OCI-LY1 (cell line): Measurements from ENCODE around the gene TMEM151A.
A peak's percentile ranks its signal among the peaks of the same experiment; 100 is the strongest.
"Not testable (repeated sequence)": the region's sequence is repeated elsewhere in the genome, so short reads cannot be mapped to it uniquely, and the experiment has no call there.

Source experiments
- H2AFZ ChIP-seq: fragments of 200-600 bp; sonication (generic), shearing (Covaris generic); 2 replicates; pipeline ENCODE4 v1.6.0; 2014; ENCODE audit warnings: antibody characterized with exemption, mild to moderate bottlenecking, low read length
- H3F3A ChIP-seq: fragments of 200-600 bp; sonication (generic), shearing (Covaris generic); 2 replicates; pipeline ENCODE4 v1.6.0; 2014; ENCODE audit warnings: mild to moderate bottlenecking, antibody characterized with exemption, low read length, moderate library complexity; ENCODE audit not compliant: insufficient read depth
- H3K27ac ChIP-seq: fragments of 200-600 bp; sonication (generic); 2 replicates; pipeline ENCODE4 v1.5.1; 2014; ENCODE audit warnings: low read length, mixed run types, mild to moderate bottlenecking, low read depth; ENCODE audit not compliant: poor library complexity, severe bottlenecking
- H3K27me3 ChIP-seq: fragments of 200-600 bp; sonication (generic); 2 replicates; pipeline ENCODE4 v1.6.0; 2014; ENCODE audit warnings: antibody characterized with exemption, mild to moderate bottlenecking, low read length, moderate library complexity; ENCODE audit not compliant: insufficient read depth
- H3K36me3 ChIP-seq: fragments of 200-600 bp; sonication (generic); 2 replicates; pipeline ENCODE4 v1.6.1; 2014; ENCODE audit warnings: mild to moderate bottlenecking, antibody characterized with exemption, low read length, moderate library complexity, mixed read lengths; ENCODE audit not compliant: insufficient read depth
- H3K4me1 ChIP-seq: fragments of 200-600 bp; sonication (generic); 2 replicates; pipeline ENCODE4 v1.5.1; 2014; ENCODE audit warnings: mild to moderate bottlenecking, low read length, moderate library complexity; ENCODE audit not compliant: insufficient read depth, severe bottlenecking
- H3K4me2 ChIP-seq: fragments of 200-600 bp; sonication (generic), shearing (Covaris generic); 2 replicates; pipeline ENCODE4 v1.6.1; 2014; ENCODE audit warnings: low read length
- H3K4me3 ChIP-seq: fragments of 200-600 bp; sonication (generic); 2 replicates; pipeline ENCODE4 v1.5.1; 2014; ENCODE audit warnings: low read length, low read depth, mild to moderate bottlenecking, mixed read lengths; ENCODE audit not compliant: poor library complexity, severe bottlenecking
- H3K79me2 ChIP-seq: fragments of 200-600 bp; shearing (Covaris generic); 2 replicates; pipeline ENCODE4 v1.6.1; 2016; ENCODE audit warnings: mixed run types, low read length, mixed read lengths; ENCODE audit not compliant: insufficient read depth
- H3K9ac ChIP-seq: fragments of 200-600 bp; sonication (generic), shearing (Covaris generic); 2 replicates; pipeline ENCODE4 v1.6.1; 2014; ENCODE audit warnings: mild to moderate bottlenecking, low read length, mixed read lengths
- H3K9me2 ChIP-seq: fragments of 200-600 bp; sonication (generic), shearing (Covaris generic); 2 replicates; pipeline ENCODE4 v1.6.1; 2014; ENCODE audit warnings: low read depth, mild to moderate bottlenecking, low read length, mixed read lengths
- H3K9me3 ChIP-seq: fragments of 200-600 bp; shearing (Covaris generic); 2 replicates; pipeline ENCODE4 v1.6.1; 2014; ENCODE audit warnings: low read length, mixed read lengths
- H4K20me1 ChIP-seq: fragments of 200-600 bp; sonication (generic), shearing (Covaris generic); 2 replicates; pipeline ENCODE4 v1.6.0; 2016; ENCODE audit warnings: mild to moderate bottlenecking, low read length; ENCODE audit not compliant: insufficient read depth
- EZH2 ChIP-seq: fragments of 200-600 bp; sonication (generic), shearing (Covaris generic); IDR thresholded peaks from 2 replicates; pipeline ENCODE4 v1.8.0; 2017; ENCODE audit warnings: borderline replicate concordance, mixed run types, mild to moderate bottlenecking, antibody characterized with exemption, low read length, moderate library complexity, mixed read lengths
- TF ChIP-seq, protein P1 (sequence below): fragments of 200-600 bp; sonication (generic), shearing (Covaris generic); IDR thresholded peaks from 2 replicates; pipeline ENCODE4 v1.5.1; 2017; ENCODE audit warnings: mild to moderate bottlenecking, antibody characterized with exemption, low read length, moderate library complexity, mixed read lengths

The TMEM151A gene

GRCh38 chr11:66317723-66318599, 26.3 kb downstream of the TMEM151A start:
- no peak for TF ChIP-seq EZH2
- TF ChIP-seq, protein P1, sequence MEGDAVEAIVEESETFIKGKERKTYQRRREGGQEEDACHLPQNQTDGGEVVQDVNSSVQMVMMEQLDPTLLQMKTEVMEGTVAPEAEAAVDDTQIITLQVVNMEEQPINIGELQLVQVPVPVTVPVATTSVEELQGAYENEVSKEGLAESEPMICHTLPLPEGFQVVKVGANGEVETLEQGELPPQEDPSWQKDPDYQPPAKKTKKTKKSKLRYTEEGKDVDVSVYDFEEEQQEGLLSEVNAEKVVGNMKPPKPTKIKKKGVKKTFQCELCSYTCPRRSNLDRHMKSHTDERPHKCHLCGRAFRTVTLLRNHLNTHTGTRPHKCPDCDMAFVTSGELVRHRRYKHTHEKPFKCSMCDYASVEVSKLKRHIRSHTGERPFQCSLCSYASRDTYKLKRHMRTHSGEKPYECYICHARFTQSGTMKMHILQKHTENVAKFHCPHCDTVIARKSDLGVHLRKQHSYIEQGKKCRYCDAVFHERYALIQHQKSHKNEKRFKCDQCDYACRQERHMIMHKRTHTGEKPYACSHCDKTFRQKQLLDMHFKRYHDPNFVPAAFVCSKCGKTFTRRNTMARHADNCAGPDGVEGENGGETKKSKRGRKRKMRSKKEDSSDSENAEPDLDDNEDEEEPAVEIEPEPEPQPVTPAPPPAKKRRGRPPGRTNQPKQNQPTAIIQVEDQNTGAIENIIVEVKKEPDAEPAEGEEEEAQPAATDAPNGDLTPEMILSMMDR: no peak
- H4K20me1 ChIP-seq: no peaks in the 10 kb centered on the region
- no peaks in the 10 kb centered on the region for H3F3A ChIP-seq
- peak overlapping the region; percentile 9; the same call in 1 of the 2 replicates for H2AFZ ChIP-seq
- H3K36me3 ChIP-seq: no peaks in the 10 kb centered on the region
- no peaks in the 10 kb centered on the region for H3K9me2 ChIP-seq
- no peaks in the 10 kb centered on the region for H3K79me2 ChIP-seq
- H3K27ac ChIP-seq: peak overlapping the region; percentile 91
- peak overlapping the region; percentile 19 for H3K4me3 ChIP-seq
- H3K4me2 ChIP-seq: peak overlapping the region; percentile 65
- H3K4me1 ChIP-seq: peaks cover 43% of the 10 kb centered on the region
- no peaks in the 10 kb centered on the region for H3K27me3 ChIP-seq
- H3K9me3 ChIP-seq: no peaks in the 10 kb centered on the region
- H3K9ac ChIP-seq: peak overlapping the region; percentile 62

DNA sequence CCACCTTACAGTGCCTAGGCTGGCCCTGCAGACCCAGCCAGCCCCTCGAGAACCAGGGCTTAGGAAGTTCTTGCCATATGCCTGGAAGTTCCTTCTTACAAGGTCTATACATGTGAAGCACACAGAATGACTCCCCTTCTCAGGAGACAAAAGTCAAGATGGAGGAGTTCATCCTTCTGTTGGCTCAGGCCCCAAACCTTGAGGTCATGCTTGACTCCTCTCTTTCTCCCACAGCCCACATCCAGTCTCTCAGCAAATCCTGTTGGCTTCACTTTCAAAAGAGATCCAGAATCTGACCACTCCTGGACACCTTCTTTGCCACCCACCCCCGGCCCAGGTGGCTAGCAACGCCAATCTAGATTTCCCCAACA, 26.9 kb downstream of the TMEM151A start:
- peak overlapping the region; percentile 62; the same call in 1 of the 2 replicates for H3K9ac ChIP-seq
- TF ChIP-seq, protein P1: no peak
- no peak for TF ChIP-seq EZH2
- no peaks in the 10 kb centered on the region for H3K9me2 ChIP-seq
- no peaks in the 10 kb centered on the region for H3K79me2 ChIP-seq
- no peaks in the 10 kb centered on the region for H3K36me3 ChIP-seq
- peak overlapping the region; percentile 9; the same call in 1 of the 2 replicates for H2AFZ ChIP-seq
- no peaks in the 10 kb centered on the region for H4K20me1 ChIP-seq
- peak overlapping the region; percentile 65 for H3K4me2 ChIP-seq
- no peaks in the 10 kb centered on the region for H3K9me3 ChIP-seq
- H3K4me3 ChIP-seq: no peak overlapping the region
- no peaks in the 10 kb centered on the region for H3K27me3 ChIP-seq
- peak overlapping the region; percentile 91 for H3K27ac ChIP-seq
- peaks cover 36% of the 10 kb centered on the region for H3K4me1 ChIP-seq
- H3F3A ChIP-seq: no peaks in the 10 kb centered on the region

- H3K9ac ChIP-seq, H4K20me1 ChIP-seq, H2AFZ ChIP-seq, H3K9me3 ChIP-seq, H3K36me3 ChIP-seq, H3K79me2 ChIP-seq, H3K27me3 ChIP-seq, H3K4me2 ChIP-seq, H3K9me2 ChIP-seq, H3F3A ChIP-seq, H3K4me3 ChIP-seq, H3K27ac ChIP-seq: not testable (repeated sequence)
- peaks cover 37% of the 10 kb centered on the region for H3K4me1 ChIP-seq
These were observed 28.6 kb downstream of the TMEM151A start for GRCh38 chr11:66320289-66320688.

GRCh38 chr11:66320748-66321147, 29.1 kb downstream of the TMEM151A start:
- peaks cover 42% of the 10 kb centered on the region for H3K4me1 ChIP-seq
- not testable (repeated sequence) for H3K27me3 ChIP-seq, H3K4me3 ChIP-seq, H3K36me3 ChIP-seq, H3K9me3 ChIP-seq, H3K9me2 ChIP-seq, H3K9ac ChIP-seq, H3K27ac ChIP-seq, H3F3A ChIP-seq, H3K79me2 ChIP-seq, H2AFZ ChIP-seq, H3K4me2 ChIP-seq, H4K20me1 ChIP-seq
